HUES6 (cell line): ENCODE data around the gene ZNF493.

Experiments
- H3K27ac ChIP-seq: 2 replicates; pipeline ENCODE4 v1.7.0; 2013; ENCODE audit warnings: low read depth, mild to moderate bottlenecking, low read length, inconsistent platforms
- H3K27me3 ChIP-seq: 2 replicates; pipeline ENCODE4 v1.6.1; 2013; ENCODE audit warnings: low read length; ENCODE audit not compliant: control insufficient read depth, insufficient read depth
- H3K36me3 ChIP-seq: 2 replicates; pipeline ENCODE4 v1.6.1; 2013; ENCODE audit warnings: low read length; ENCODE audit not compliant: control insufficient read depth, insufficient read depth
- H3K4me1 ChIP-seq: 2 replicates; pipeline ENCODE4 v1.6.1; 2013; ENCODE audit warnings: low read length; ENCODE audit not compliant: control insufficient read depth, insufficient read depth
- H3K4me3 ChIP-seq: 2 replicates; pipeline ENCODE4 v1.5.1; 2013; ENCODE audit warnings: low read depth, low read length
- H3K9ac ChIP-seq: one replicate; pipeline ENCODE4 v1.6.1; 2013; ENCODE audit warnings: mild to moderate bottlenecking, low read length
- H3K9me3 ChIP-seq: 2 replicates; pipeline ENCODE4 v1.6.1; 2013; ENCODE audit warnings: low read depth, low read length; ENCODE audit not compliant: control insufficient read depth, insufficient read depth

ZNF493 gene

GRCh38 chr19:21463449-21464105 is 66.6 kb downstream of the ZNF493 start:
- no peaks in the 10 kb centered on the region for H3K4me1 ChIP-seq
- peaks cover 19% of the 10 kb centered on the region; the same call in 1 of the 2 replicates for H3K9me3 ChIP-seq
- H3K36me3 ChIP-seq: peaks cover 2% of the 10 kb centered on the region; the same call in 1 of the 2 replicates
- peak overlapping the region; percentile 95 for H3K4me3 ChIP-seq
- H3K27ac ChIP-seq: peak overlapping the region; percentile 70; the same call in 1 of the 2 replicates
- peak overlapping the region; percentile 66 for H3K9ac ChIP-seq
- H3K27me3 ChIP-seq: no peaks in the 10 kb centered on the region

- Histone ChIP-seq H3K4me1 (no peaks in the 10 kb centered on the region), H3K27ac (no peak overlapping the region), H3K27me3 (no peaks in the 10 kb centered on the region), H3K36me3 (no peaks in the 10 kb centered on the region), H3K4me3 (no peak overlapping the region), H3K9me3 (peaks cover 19% of the 10 kb centered on the region; the same call in 1 of the 2 replicates), H3K9ac (no peak overlapping the region)
Measured at GRCh38 chr19:21466627-21467026, 69.7 kb downstream of the ZNF493 start.

- H3K9me3 ChIP-seq: peaks cover 18% of the 10 kb centered on the region; the same call in 1 of the 2 replicates
- H3K27me3 ChIP-seq: no peaks in the 10 kb centered on the region
- no peaks in the 10 kb centered on the region for H3K36me3 ChIP-seq
- no peak overlapping the region for H3K9ac ChIP-seq
- H3K27ac ChIP-seq: no peak overlapping the region
- no peak overlapping the region for H3K4me3 ChIP-seq
- no peaks in the 10 kb centered on the region for H3K4me1 ChIP-seq
Measured at GRCh38 chr19:21468791-21469190, 71.9 kb downstream of the ZNF493 start.

- Histone ChIP-seq H3K27ac (no peak overlapping the region), H3K4me1 (no peaks in the 10 kb centered on the region), H3K4me3 (no peak overlapping the region)
Measured at GRCh38 chr19:21472507-21472906, 75.6 kb downstream of the ZNF493 start.

GRCh38 chr19:21474671-21475181 is 77.8 kb downstream of the ZNF493 start:
- H3K9ac ChIP-seq: peak overlapping the region; percentile 81
- H3K27me3 ChIP-seq: no peaks in the 10 kb centered on the region
- peak overlapping the region; percentile 78 for H3K4me3 ChIP-seq
- peaks cover 3% of the 10 kb centered on the region; the same call in 1 of the 2 replicates for H3K9me3 ChIP-seq
- no peaks in the 10 kb centered on the region for H3K36me3 ChIP-seq
- H3K27ac ChIP-seq: peak overlapping the region; percentile 92; the same call in 1 of the 2 replicates
- H3K4me1 ChIP-seq: no peaks in the 10 kb centered on the region

More at GRCh38 chr19:21472507-21472906, 75.6 kb downstream of the ZNF493 start:
- Histone ChIP-seq H3K9ac (no peak overlapping the region), H3K36me3 (no peaks in the 10 kb centered on the region), H3K9me3 (peaks cover 4% of the 10 kb centered on the region; the same call in 1 of the 2 replicates), H3K27me3 (no peaks in the 10 kb centered on the region)
